Keratinocyte (primary cell): ENCODE results near the gene TP53TG3F. TPM values are rescaled to one million over a fixed set of nuclear protein-coding genes. Genes with fewer than 3 reads are reported as not detected.

Source experiments
- polyA plus RNA-seq, 5 experiments: library from polyadenylated mRNA; depleted of rRNA in 3 of 5; stranded (reverse) in 3 of 5; stranded (forward) in 1 of 5; unstranded in 1 of 5; fragments of >200 nt; gene quantifications; 1 replicate in 1 of 5; 2 replicates in 3 of 5; 3 replicates in 1 of 5; pipeline versions ENCODE4 v1.2.1 to v1.2.3, GENCODE V29; 2011 to 2012; ENCODE audit warnings: missing spikeins in 2 of 5, low read depth in 1 of 5, low replicate concordance in 1 of 5
- small RNA-seq, 3 experiments: library from RNA; depleted of rRNA; stranded (forward); fragments of <200 nt; gene quantifications; one replicate each; pipeline ENCODE3, GENCODE V24; 2012; ENCODE audit warnings: low read depth in 3 of 3, low replicate concordance in 1 of 3; ENCODE audit not compliant: insufficient read length in 3 of 3

The TP53TG3F gene
- polyA plus RNA-seq, 1 donor (not counting 4 experiments of a cell fraction or from before 2014, with no cell fraction given) = not detected

Small RNA genes lying within 50 kb of the gene (small RNA-seq; reads per million reads assigned to genes)
- 0 reads per million in 3 experiments for gene AC136944.5
- gene AC136944.6 = 0 reads per million in 3 experiments

Other genes starting within 250 kb of the TP53TG3F start
- gene TP53TG3E, start 155.3 kb upstream of the TP53TG3F start, polyA plus RNA-seq = not detected in 3 replicates
- gene TP53TG3B, start 98.8 kb upstream of the TP53TG3F start, polyA plus RNA-seq = not detected in 3 replicates